Measurements from ENCODE around the gene LUC7L3.
"Not testable (repeated sequence)": the region's sequence is repeated elsewhere in the genome, so short reads cannot be mapped to it uniquely, and the experiment has no call there.

Gene LUC7L3

GRCh38 chr17:50790618-50791017, 71.2 kb downstream of the LUC7L3 start:
- no peak for FAIRE-seq

GRCh38 chr17:50792132-50792531, 72.7 kb downstream of the LUC7L3 start:
- FAIRE-seq = no peak

- FAIRE-seq = no peak
Observed at GRCh38 chr17:50793007-50793406, 73.6 kb downstream of the LUC7L3 start.

GRCh38 chr17:50794361-50794760, 75.0 kb downstream of the LUC7L3 start:
- FAIRE-seq = no peak

- FAIRE-seq = no peak
Observed at GRCh38 chr17:50797135-50797810, 77.9 kb downstream of the LUC7L3 start.

- no peak for FAIRE-seq
Observed at GRCh38 chr17:50798424-50799288, 79.3 kb downstream of the LUC7L3 start.

GRCh38 chr17:50799582-50799981, 80.2 kb downstream of the LUC7L3 start:
- no peak for FAIRE-seq

- FAIRE-seq = no peak
Observed at GRCh38 chr17:50800196-50800700, 80.8 kb downstream of the LUC7L3 start.

- FAIRE-seq = no peak
Observed at GRCh38 chr17:50802609-50803571, 83.5 kb downstream of the LUC7L3 start.

GRCh38 chr17:50803676-50804075, 84.3 kb downstream of the LUC7L3 start:
- no peak for FAIRE-seq

GRCh38 chr17:50804749-50805475, 85.5 kb downstream of the LUC7L3 start:
- FAIRE-seq = not testable (repeated sequence)

- no peak for FAIRE-seq
Observed at GRCh38 chr17:50805486-50805885, 86.1 kb downstream of the LUC7L3 start.

All from endometrium (tissue), 2 donors.